GM10266 (cell line): Measurements from ENCODE around the gene PRDM16.

ENCODE experiments used
- DNase-seq: peaks from one replicate; pipeline ENCODE4 v3.0.0; 2012; ENCODE audit errors: extremely low spot score
- TF ChIP-seq, protein P1 (sequence below): IDR thresholded peaks from 2 replicates; pipeline ENCODE4 v1.5.1; 2012; ENCODE audit warnings: mild to moderate bottlenecking, low read depth; ENCODE audit not compliant: control insufficient read depth, insufficient read depth; ENCODE audit errors: missing control alignments

PRDM16 gene

DNA sequence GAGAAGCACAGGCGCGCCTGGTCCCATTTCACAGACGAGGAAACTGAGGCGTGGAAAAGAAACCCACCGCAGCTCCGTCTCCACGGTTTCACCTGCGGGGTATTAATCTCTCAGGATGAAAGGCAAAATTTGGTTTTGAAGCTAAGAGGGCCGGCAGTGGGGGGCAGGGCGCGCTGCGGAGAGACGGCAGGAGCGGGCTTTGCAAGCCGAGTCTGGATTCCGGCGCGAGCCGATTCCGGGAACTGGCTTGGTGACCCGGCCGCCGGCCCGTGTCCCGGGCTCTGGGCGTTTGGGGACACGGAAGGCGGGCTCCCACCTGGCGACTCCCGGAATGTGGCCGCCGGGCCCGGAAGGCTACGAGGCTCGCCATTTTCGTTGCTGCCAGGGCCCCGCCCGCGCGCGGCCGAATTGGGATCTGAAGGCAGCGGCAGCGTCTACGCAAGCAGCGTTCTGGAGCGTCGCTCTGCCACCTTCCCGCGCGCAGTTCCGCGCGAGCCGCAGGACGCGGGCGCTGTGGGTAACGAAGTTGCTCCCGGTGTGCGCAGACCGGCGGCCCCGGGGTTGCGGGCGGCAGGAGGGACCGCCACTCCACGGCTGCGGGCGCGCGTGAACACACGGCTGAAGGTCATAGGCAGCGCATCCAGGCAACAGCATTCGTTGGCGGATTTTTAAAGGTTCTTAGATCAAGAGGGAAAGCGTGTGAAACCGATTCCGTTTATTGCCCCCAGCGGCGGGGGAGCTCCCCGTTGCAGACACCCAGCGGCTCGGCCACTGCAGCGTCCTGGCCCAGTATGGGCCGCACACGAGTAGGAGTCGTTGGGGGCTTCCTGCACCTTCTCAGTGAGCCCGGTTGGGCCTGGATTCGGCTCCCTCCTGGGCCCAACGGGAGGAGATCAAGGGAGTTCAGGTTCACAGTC, 5.4 kb upstream of the PRDM16 start:
- TF ChIP-seq, protein P1, sequence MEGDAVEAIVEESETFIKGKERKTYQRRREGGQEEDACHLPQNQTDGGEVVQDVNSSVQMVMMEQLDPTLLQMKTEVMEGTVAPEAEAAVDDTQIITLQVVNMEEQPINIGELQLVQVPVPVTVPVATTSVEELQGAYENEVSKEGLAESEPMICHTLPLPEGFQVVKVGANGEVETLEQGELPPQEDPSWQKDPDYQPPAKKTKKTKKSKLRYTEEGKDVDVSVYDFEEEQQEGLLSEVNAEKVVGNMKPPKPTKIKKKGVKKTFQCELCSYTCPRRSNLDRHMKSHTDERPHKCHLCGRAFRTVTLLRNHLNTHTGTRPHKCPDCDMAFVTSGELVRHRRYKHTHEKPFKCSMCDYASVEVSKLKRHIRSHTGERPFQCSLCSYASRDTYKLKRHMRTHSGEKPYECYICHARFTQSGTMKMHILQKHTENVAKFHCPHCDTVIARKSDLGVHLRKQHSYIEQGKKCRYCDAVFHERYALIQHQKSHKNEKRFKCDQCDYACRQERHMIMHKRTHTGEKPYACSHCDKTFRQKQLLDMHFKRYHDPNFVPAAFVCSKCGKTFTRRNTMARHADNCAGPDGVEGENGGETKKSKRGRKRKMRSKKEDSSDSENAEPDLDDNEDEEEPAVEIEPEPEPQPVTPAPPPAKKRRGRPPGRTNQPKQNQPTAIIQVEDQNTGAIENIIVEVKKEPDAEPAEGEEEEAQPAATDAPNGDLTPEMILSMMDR: no peak

DNA sequence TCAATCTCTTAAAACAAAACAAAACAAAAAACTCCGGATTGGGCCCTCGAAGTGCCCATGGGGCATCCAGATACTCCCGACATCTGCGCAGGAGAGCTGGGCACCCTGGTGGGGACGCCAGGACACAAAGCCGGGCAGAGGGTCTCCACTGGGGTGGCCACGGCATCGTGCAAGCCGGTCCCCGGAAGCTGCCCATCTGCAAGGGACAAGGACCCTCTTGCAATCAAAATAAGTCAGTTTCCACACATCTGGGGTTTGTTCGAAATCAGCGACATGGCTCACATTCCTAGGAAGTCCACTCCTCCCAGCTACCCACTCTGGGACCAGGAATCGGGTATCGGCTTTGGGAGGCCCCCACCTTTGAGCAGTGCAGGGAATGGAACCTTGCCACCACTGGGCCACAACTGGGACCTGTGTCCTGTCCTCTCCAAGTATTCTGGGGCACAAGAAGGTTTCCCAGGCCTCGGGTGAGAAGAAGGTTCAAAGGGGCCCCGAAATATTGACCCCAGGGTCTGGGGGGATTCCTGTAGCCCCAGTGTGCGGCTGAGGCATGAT, 4.6 kb upstream of the PRDM16 start:
- DNase-seq: no peak
- TF ChIP-seq, protein P1: no peak

More for the DNA sequence above, 5.4 kb upstream of the PRDM16 start:
- DNase-seq: no peak

DNA sequence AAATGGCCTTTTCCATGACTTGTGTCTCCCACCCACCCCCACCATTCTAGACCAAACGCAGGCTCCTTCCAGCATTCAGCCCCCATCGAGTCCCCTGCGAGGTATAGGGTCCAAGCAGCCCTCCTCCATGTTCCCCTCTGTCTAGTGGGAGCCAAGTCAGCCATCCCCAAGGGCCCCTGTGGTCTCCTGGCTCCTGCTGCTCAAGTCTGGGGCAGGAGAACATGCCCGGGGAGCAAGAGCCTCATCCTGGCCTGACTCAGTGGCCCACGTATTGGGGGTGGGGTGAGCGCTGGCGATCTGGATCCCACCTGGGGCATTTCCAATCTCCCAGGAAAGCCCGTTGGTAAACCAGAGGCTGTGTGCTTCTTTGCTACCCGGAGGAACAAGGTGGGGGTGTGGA, 4.1 kb upstream of the PRDM16 start:
- TF ChIP-seq, protein P1: no peak
- no peak for DNase-seq

DNA sequence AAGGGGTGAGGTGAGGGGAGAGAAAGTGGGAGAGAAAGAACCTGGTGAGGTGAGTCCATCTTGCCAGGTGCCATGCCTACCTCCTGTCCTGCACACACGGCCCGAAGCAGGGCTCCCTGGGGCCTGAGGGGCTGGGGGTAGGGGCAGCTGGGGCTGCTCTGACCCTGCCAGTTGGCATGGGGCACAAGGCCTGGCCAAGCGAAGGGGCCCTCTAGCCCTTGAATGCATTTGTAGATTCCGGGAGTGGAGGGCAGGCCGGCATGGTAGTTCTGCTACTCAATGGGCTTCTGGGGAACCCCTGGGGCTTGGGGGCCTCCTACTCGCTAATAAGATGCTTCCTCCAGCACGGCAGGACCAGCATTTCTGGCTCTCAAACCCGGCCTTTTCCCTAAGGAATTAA, 3.6 kb upstream of the PRDM16 start:
- TF ChIP-seq, protein P1: no peak
- DNase-seq: no peak

DNA sequence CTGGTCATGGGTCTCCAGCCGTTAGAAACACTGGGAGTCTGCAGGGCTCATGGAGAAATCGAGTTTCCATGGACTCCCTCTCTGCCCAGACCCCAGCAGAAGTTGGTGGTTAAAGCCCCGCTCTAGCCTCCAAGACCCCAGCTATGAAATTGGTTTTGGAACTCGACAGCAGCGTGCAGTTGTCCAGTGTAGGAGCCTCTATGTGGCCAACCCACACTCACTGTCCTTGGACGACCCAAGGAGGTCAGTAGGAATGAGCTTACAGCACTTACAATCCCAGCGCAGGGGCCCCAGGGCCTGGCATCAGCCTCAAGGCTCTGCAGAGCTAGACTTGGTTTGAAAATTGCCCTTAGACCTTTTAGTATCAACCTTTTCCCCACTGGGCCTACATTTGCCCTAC, 3.2 kb upstream of the PRDM16 start:
- no peak for DNase-seq
- TF ChIP-seq, protein P1: no peak

DNA sequence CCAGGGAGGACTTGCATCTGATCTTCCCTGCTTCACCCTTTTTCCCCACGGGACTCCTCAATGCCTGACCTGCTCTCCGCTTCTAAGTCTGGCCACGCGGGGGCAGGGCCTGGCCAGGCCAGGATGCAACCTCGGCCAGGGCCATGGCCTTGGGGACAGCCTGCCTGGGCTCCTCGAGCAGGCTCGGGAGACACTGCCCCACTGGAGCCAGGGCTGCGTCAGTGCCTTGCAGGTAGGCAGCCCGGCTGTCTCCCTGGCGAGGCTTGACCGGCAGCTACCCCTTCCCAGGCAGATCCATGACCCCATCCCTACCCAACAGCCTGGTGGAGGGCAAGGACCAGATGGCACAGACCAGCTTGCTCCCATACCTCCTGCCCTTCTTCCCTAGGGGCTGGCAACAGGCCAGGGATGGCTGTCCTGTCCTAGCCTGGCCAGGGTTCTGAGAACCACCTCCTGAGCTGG, 2.7 kb upstream of the PRDM16 start:
- TF ChIP-seq, protein P1: no peak
- DNase-seq: no peak

DNA sequence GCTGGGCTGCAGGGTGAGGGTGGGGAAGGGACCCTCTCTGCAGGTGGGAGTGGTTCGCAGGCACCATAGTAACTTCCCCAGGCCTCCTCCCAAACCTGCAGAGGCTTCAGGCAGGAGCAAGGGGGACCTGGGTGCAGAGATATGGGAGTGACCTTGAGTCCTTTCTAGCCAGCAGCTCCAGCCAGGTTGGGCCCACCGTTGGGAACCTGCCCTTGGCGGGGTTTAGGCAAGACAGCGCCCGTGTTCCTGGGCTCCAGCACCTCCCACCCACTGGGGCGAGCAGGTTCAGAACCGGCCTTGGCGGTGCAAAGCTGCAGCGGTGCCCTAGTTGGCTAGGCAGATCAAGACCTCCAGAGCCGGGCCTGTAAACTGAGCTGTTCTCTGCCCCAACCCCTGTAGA, 2.2 kb upstream of the PRDM16 start:
- DNase-seq: no peak
- TF ChIP-seq, protein P1: no peak
